SW480 (cell line): ENCODE data around the gene ATRNL1.
"Not testable (repeated sequence)": the region's sequence is repeated elsewhere in the genome, so short reads cannot be mapped to it uniquely, and the experiment has no call there.

Source experiments
- DNase-seq: peaks from one replicate; pipeline ENCODE4 v3.0.0-alpha.2; 2016; ENCODE audit warnings: low spot score

ATRNL1 gene

DNA sequence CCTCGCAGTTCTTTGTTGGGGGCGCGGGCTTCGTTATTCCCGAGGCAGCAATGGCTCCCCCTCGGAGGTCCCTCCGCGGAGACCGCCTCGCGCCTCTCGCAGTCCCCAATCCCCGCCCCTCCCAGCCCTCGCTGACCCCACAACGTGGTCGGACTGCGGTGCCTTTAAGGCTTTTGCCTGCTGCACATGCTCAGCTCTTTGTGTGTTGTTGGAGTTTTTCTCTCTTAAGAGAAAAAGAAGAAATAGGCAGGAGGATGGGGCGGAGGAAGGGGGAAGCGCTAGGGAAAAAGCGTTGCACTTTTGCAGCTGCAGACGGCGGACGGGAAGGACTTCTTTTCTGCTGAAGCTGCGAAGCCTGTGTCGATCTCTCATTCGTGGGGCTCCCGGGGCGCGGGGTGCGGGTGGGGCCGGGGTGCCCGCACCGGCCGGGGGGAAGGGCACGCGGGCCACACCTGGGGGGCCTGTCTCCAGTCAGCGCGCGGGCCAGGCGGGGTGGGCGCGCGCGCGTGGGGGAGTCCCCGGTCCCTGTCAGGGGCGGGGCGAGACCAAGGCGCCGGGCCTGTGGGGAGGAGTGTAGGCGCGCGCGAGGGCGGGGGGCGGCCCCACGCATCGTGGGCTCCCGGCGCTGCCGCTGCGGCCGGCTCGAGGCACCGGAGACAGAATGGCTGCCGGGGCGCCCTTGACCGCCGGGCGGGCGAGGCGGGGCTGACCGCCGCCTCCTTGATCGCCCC, 445 bp upstream of the ATRNL1 start:
- DNase-seq, result peak; percentile 51

DNA sequence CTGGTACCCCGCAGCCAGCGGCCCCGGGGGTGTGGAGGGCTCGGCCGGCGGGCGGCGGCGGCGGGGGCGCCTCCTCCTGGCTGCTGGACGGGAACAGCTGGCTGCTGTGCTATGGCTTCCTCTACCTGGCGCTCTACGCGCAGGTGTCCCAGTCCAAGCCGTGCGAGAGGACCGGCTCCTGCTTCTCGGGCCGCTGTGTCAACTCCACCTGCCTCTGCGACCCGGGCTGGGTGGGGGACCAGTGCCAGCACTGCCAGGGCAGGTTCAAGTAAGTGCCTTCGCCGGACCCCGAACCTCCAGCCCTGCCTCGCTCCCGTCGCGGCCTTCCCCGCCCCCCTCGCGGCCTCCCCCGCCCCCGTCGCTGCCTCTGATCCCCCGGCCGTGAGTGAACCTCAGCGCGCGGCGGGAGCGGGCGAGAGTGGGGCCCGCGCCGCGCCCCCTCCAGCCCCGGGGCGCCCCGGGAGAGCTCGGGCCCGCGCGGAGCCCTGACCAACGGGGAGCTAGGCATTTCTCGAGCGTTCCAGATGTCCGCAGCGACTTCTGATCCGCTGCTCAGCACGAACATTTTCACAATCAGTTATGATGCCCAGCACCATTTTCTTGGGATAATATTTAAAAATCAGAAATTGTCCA, 727 bp downstream of the ATRNL1 start:
- peak; percentile 49 for DNase-seq

DNA sequence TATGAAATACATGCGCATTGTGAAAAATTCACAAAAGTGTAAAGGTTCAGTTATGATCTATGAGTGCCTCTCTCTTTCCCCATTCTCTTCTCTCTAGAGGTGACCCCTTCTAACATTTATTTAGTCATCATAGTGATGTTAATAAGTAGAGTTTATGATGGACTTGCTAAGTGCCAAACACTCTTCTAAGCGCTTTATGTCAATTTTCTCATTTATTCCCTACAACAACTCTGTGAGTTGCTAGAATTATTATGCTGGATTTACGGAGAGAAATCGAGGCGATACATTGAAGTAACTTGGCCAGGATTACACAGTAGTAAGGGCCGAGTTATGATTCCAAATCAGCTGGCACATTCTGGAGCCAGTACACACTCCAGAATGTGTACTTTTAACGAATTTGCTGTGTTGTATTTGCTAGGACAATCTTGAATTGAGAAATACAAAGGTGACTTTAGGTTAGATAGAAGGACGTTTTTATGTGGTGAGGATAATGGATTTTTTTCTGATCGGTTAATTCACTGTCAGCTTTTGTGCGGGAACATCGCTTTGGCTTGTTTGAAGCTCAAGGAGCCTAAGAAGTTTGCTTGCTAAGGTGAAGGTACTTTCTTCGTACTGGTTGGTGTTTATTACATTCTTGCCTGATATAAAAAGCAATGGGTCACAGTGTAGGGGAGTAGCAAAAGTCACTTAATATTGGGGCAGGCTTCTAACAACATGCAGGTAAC, 1.4 kb downstream of the ATRNL1 start:
- DNase-seq, result no peak

DNA sequence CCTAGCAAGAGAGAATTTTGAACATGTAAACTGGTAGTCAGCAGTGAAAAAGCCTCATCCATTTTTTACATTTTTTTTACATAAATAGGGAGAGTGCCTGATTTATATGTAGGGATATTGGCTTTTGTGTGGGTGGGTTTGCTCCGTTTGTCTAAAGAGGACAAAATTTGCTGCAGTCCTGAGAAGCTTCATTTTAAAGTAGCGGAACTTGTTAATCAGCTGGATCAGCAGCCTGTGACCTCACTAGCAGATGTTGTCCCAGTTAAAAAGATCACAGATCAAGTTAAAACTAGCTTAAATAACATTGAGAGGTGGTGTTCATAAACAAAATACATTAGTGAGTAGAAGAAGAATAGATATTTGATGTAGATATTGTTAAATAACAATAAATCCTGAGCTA, 2.6 kb downstream of the ATRNL1 start:
- no peak for DNase-seq

DNA sequence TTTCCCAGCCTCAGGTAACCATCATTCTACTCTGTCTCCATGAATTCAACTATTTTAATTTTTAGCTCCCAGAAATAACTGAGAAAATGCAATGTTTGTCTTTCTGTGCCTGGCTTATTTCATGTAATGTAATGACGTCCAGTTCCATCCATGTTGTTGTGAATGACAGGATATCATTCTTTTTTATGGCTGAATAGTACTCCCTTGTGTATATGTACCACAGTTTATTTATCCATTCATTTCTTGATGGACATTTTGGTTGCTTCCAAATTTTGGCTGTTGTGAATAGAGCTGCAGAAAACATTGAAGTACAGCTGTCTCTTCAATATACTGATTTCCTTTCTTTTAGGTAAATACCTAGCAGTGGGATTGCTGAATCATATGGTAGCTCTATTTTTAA, 10.5 kb downstream of the ATRNL1 start:
- DNase-seq, result no peak

DNA sequence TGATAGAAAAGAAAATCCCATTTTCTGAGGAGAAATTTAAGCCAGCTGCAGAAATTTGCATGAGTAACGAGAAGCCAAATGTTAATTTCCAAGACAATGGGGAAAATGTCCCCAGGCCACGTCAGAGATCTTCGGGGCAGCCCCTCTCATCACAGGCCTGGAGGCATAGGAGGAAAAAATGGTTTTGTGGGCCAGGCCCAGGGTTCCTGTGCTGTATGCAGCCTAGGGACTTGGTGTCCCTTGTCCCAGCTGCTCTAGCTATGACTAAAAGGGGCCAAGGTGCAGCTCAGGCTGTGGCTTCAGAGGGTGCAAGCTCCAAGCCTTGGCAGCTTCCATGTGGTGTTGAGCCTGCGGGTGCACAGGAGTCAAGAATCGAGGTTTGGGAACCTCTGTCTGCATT, 12.2 kb downstream of the ATRNL1 start:
- DNase-seq, result not testable (repeated sequence)

DNA sequence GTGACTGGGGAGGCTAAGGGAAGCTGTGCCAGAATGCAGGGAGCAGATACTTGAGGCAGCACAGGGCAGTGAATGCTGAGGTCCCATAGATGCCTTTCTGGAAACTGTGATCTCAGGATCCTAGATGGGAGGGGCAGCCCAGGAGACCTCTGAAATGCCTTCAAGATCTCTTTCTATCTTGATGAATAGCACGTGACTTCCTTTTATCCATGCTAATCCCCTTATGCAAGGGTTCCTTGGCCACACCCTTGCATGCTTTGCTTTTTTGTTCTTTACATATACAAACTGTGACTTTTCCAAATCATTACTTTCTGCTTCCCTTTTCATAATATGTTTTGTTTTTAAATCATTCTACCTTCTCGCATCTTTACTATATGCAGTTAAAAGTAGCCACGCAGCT, 14.7 kb downstream of the ATRNL1 start:
- DNase-seq, result no peak

DNA sequence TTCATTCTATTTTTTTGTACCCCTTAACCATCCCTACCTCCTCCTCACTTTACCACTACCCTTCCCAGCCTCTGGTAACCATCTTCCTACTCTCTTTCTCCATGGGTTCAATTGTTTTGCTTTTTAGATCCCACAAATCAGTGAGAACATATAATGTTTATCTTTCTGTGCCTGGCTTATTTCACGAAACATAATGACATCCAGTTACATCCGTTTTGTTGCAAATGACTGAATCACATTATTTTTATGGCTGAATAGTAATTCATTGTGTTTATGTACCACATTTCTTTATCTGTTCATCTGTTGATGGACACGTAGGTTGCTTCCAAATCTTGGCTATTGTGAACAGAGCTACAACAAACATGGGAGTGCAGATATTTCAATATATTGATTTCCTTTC, 24.1 kb downstream of the ATRNL1 start:
- DNase-seq, result no peak

DNA sequence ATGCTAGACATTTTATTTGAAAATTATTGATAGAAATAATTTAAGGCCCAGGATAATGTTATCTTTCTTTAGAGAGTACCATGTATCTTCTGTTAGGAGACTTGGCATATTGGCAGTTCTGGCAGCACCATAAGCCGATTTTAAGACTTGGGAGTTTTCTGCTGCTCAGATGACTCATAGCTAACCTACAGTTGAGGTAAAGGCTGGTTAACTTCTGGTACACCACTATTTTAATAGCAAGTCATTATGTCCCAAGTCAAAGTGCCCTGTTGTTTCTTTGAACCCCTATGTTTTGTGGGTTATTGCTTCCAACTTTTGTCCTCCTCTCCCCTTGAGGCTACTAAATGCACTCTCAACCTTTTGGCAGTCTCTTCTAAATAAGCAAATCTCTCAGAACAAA, 25.2 kb downstream of the ATRNL1 start:
- no peak for DNase-seq

DNA sequence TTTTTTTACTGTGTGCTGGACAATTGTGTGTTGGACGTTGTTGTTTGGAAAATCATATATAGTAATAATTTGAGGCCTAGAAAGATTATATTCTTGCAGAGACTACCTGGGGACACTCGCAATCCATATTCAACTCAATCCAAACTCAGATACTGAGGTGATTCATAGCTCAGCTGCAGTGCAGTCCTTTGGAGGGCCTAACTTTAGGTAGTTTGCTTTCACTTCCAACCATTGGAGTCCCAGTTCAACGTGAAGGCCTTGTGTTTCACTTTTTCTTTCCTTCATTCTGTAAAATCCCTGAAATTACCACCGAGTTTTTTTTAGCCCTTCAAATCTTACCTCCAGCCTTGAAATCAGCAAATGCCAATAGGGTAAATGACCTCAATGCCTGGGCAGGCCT, 32.3 kb downstream of the ATRNL1 start:
- DNase-seq, result no peak

DNA sequence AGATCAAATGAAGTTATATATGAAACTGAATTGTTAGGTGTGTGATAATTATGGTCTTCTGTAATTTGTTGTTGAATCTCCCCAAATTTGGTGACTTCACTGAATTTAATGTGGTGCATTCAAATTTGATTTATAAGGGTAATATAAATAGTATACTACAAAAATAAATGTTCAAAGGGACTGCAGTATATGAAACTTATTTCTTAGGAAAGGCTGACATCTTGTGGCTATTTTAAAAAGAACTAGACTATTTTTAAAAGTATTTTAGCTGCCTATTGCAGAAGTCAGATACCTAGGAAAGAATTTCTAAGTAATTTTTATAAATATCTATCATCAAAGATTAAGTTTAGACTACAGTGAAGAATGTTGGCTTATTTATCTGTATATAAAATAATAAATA, 36.6 kb downstream of the ATRNL1 start:
- peak; percentile 52 for DNase-seq

DNA sequence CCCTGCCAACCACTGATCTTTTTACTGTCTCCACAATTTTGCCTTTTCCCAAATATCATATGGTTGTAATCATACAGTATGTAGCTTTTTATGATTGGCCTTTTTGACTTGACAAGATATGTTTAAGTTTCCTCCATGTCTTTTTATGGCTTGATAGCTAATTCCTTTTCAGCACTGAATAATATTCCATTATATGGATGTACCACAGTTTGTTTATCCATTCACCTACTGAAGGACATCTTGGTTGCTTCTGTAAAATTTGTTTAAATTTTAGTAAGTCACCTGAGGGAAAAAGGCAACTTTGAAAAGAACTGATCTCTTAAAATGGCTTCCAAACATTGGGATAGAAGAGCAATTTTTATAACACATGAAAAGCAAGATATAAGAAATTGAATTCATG, 43.5 kb downstream of the ATRNL1 start:
- no peak for DNase-seq

DNA sequence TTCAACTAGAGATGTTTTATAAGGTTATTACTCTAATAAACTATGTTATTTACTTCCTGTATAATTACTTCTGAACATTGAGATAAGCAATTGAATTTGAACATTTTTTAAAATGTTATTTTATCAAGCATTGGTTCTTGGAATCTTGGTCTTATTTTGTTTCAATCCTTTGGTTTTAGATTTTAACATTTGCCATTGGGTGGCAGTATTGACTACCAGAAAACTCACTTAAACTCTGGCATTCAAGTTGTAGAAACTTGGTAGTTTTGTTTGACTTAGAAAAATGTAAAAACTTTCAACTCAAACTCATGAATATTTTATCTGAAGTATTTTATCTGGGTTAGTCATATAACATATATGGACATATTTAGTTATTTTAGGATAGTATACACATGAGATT, 48.1 kb downstream of the ATRNL1 start:
- DNase-seq, result no peak

DNA sequence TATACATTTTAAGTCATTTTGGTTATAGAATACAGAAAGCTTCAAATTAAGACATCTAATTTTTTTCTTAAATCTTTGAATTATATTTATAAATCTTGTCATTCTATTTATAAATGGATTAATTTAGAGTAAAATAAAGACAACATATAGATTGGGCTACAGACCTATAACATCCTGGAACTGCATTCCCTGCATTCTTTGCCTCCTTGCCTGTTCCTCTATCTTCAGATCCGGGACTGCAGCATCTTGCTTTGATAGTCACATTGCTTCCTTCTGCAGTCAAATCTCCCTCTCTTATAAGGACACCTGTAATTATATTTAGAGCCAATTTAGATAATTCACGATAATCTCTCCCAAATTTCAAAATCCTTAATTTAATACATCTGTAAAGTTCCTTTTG, 64.2 kb downstream of the ATRNL1 start:
- DNase-seq, result no peak

DNA sequence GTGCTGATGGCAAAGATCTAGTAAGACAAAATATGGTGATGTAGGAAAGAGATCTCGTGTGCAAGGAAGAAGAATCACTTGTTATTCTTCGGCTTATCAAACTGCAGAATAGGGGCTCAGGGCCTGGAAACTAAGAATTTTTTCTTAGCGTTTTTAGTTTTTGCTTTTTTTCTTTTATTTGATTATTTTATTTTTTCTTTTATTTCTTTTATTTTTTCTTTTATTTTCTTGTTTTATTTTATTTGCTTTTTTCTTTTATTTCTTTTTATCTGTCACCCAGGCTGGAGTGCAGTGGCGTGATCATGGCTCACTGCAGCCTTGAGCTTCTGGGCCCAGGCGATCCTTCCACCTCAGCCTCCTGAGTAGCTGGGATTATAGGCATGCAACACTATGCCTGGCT, 70.0 kb downstream of the ATRNL1 start:
- no peak for DNase-seq

DNA sequence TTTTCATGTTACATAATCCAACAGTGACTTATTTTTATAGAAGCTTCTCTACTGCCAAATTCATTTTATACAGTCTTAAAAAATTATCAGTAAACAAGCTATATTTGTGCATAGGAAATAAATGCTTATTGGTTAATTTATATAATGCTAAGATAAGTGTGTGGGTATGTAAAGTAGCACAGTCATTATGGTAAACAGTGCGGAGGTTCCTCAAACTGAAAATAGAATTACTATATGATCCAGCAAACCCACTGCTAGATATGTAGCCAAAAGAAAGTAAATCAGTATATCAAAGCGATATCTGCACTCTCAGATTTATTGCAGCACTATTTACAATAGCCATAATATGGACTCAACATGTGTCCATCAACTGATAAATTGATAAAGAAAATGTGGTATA, 71.1 kb downstream of the ATRNL1 start:
- DNase-seq, result no peak

DNA sequence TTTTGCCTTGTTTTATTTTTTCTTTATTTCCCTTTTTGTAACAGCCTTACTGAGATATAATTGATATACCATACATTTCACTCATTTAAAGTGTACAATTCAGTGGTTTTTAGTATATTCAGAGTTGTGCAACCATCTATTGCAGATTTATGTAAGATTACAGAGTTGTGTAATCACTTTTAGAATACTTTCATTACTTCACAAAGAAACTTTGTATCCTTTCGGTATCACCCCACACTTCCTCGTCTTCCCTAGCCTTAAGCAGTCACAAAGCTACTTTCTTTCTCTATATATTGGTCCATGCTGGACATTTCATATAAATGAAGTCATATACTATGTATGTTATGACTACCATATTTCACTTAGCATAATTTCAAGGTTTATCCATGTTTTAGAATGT, 74.6 kb downstream of the ATRNL1 start:
- DNase-seq, result no peak

DNA sequence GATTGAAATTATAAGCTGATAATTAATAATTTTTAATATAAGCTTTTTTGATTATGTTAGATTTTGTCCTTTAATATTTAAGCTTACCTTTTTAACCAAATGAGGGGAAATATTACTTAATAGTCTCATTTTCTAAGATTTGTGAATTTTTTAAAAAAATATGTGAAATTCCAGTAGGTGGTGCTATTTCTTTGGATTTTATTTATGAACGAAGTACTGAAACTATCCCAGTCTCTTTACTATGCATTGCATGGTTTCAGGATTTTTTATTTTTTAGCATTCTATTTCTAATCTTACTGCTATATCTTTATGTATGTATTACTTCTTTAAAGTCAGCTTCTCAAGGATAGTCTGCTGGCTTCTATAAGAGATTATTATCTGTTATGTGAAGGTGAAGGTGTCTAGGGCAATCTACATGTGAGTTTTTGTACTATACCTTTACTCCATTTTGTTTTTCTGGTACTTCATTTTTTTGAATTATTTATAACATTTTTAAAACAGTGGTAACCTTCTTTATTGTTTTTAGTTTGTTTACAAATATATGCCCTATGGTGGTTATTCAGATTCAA, 78.3 kb downstream of the ATRNL1 start:
- peak; percentile 20 for DNase-seq

DNA sequence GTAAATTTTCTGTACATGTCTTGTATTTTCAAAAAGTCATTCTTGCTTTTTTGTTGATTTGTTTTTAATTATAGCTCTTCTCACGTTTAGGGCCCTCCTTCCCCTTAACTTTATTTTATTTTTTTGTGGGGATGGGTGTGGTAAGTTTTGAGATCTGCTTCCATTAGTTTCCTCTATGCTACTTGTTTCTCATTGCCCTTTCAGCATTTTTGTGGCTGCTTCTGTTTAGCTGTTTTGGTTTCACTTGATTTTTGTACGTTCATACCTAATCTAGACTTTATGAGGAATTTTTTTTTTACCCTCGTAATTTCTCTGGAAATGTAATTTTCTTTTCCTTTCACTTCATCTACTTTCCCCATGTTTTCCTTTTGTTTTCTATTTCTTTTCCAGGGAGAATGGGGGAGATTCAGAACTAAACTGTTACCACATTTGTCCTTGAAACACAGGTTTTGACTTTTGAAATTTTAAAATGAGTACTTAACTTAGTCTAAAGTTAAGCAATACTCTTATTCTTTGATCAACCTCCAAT, 80.8 kb downstream of the ATRNL1 start:
- no peak for DNase-seq

DNA sequence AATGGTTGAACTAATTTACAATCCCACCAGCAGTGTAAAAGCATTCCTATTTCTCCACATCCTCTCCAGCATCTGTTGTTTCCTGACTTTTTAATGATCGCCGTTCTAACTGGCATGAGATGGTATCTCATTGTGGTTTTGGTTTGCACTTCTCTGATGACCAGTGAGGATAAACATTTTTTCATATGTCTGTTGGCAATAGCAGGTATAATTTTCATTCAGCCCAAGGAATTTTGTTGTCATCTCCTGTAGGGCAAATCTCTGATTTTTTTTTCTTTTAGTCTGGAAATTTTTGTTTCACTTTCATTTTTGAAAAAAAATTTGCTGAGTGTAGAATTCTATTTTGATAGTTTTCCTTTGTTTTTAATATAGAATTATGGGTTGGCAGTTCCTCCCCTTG, 114.1 kb downstream of the ATRNL1 start:
- not testable (repeated sequence) for DNase-seq

DNA sequence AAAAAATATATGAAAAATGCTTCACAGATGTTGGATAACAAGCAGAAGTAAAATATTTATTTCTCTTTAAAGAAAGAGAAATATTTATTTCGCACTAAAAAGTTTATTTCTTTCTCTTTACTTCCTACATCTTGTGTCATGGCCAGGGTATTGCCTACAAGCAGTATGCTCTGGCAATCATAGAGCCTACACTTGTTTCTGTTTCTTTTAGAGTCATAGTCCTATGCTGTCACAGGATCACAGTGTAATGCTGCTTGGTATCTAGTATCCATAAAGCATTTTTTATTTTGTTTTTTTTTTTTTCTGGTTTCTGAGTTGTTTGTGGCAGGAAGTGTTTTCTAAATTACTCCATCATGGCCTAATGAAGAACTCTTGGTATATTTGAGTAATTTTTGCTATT, 116.0 kb downstream of the ATRNL1 start:
- DNase-seq, result no peak

DNA sequence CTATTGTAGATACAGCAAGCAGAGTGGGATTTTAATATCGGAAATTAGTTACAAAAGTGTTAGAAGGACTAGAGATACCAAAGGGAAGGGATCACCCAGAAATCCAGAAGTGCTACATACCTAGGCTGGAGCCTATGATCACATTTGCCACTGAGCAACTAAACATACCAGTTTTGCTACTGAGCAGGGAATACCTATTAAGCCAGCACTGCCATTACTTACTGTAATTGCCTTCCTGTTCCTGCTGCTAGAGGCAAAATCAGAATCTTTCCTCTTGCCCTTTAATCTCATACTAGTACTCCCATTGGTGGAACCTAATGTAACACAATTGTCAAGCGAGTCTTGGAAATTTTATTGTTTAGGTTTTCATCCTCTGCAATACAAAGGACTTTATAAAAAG, 121.7 kb downstream of the ATRNL1 start:
- DNase-seq, result no peak

DNA sequence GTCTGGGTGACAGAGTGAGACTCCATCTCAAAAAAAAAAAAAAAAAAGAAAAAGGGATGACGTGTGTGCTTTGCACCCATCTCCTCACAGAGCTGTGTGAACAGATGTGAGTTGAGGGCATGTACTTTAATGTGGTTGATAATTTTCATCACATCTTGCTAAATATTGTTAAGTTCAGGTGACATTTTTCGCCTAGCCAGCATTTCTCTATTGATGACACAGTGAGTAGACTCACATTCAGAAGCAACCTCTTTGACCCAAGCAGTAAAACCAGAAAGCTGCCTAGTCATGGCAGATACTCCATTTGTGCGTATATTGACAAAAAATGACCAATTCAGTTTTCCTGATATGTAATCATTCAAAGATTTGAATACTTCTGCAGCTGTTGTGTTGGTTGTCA, 126.0 kb downstream of the ATRNL1 start:
- no peak for DNase-seq
